ENCODE data around the gene HSD17B2. TPM values are rescaled to one million over a fixed set of nuclear protein-coding genes. Genes with fewer than 3 reads are reported as not detected.

Gene HSD17B2
- total and polyA plus RNA-seq, 7 donors, result 0.16 to 0.19 TPM; not detected in 5

DNA sequence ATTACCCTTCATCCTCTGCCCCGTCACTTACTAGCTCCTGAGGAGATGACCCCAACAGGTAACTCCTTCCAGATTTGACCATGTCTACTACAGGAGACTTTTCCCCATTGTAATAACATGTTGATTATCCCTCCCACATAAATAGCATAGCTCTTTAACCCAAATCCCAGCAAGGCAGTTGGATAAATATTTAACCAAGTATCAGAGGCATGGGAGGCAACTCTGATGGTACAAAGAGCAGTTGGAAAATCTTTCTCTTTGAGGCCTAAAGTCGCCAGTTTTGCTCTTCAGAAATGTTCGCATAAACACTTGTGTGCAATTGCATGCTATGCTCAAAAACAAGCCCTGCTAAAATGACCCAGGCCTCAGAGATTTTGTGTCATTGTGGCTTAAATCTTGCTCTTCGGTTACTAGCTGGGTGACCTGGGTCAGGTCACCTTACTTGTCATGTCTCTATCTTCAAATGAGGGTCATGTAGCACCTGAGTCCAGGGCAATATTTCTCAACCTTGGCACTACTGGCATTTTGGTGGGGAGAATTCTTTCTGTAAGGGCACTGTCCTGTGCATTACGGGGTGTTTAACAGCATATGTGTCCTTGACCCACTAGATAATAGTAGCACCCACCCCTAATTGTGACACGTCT, 48.8 kb downstream of the HSD17B2 start:
- TF ChIP-seq, protein P1, sequence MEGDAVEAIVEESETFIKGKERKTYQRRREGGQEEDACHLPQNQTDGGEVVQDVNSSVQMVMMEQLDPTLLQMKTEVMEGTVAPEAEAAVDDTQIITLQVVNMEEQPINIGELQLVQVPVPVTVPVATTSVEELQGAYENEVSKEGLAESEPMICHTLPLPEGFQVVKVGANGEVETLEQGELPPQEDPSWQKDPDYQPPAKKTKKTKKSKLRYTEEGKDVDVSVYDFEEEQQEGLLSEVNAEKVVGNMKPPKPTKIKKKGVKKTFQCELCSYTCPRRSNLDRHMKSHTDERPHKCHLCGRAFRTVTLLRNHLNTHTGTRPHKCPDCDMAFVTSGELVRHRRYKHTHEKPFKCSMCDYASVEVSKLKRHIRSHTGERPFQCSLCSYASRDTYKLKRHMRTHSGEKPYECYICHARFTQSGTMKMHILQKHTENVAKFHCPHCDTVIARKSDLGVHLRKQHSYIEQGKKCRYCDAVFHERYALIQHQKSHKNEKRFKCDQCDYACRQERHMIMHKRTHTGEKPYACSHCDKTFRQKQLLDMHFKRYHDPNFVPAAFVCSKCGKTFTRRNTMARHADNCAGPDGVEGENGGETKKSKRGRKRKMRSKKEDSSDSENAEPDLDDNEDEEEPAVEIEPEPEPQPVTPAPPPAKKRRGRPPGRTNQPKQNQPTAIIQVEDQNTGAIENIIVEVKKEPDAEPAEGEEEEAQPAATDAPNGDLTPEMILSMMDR (IDR thresholded peaks at IDR 0.05), result no peak

DNA sequence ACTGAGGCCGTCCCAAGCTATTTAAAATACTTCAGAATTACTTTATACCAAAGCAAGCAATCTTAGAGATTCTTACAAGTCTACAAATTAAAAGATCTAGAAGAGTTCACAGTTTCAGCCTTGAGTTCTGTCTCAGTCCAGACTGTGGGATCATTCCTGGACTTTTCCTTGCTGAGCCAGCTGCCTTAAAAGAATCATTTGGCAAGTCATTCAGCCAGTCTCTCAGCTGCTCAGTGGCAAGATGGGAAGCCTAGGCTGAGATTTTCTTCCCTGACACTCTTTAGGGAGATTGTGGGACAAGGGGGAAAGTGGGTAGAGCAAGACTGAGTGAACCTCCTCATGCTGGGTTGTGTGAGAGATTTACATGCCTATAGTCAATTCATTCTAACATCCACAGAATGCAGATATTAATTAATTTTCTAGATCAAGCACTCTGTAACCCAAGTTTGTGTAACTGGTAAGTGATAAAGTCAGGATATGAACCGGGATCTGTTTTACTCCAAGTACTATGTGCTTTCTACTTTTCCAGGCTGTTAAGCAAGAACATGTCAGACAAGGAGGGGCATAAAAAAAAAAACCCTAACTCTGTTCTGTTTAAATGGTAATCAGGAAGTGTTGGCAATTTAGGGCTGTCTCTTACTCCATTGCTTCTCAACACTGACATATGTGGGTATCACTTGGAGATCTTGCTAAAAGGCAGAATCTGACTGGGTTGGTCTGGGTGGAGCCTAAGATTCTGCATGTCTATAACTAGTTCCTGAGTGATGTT, 50.1 kb downstream of the HSD17B2 start:
- peaks cover 0 to 3% (median 0%) of the 10 kb centered on the region in 3 donors for H3K27me3 ChIP-seq (ENCODE audit: insufficient read depth in 3 of 3, low read length in 2 of 3)
- ATAC-seq, result no peak
- intact Hi-C loops (cut with DNase I), result no loop called here
- H3K27ac ChIP-seq, result no peak overlapping the region
- H3K4me3 ChIP-seq, result no peak overlapping the region
- DNase-seq, result no peak
- H3K36me3 ChIP-seq (ENCODE audit: insufficient read depth in 1 of 2, low read depth in 1 of 2), result no peaks in the 10 kb centered on the region
- H3K9me3 ChIP-seq, result no peaks in the 10 kb centered on the region
- no peaks in the 10 kb centered on the region for H3K4me1 ChIP-seq
- TF ChIP-seq, protein P1 (IDR thresholded peaks at IDR 0.05), result no peak
- 53 to 79% (median 68%) methylated on average over 2 of the region's 2 CpGs for WGBS, 3 donors

More for the DNA sequence above, 48.8 kb downstream of the HSD17B2 start:
- no peak overlapping the region for H3K4me3 ChIP-seq
- no peak overlapping the region for H3K27ac ChIP-seq
- no peaks in the 10 kb centered on the region for H3K36me3 ChIP-seq (ENCODE audit: insufficient read depth in 1 of 2, low read depth in 1 of 2)
- ATAC-seq, result no peak
- DNase-seq, result no peak
- H3K27me3 ChIP-seq (ENCODE audit: insufficient read depth in 3 of 3, low read length in 2 of 3), result peaks cover 0 to 3% (median 0%) of the 10 kb centered on the region in 3 donors
- intact Hi-C loops (cut with DNase I), result no loop called here
- WGBS, 3 donors, result 81 to 91% (median 82%) methylated on average over 6 of the region's 6 CpGs
- H3K9me3 ChIP-seq, result no peaks in the 10 kb centered on the region
- H3K4me1 ChIP-seq, result no peaks in the 10 kb centered on the region

DNA sequence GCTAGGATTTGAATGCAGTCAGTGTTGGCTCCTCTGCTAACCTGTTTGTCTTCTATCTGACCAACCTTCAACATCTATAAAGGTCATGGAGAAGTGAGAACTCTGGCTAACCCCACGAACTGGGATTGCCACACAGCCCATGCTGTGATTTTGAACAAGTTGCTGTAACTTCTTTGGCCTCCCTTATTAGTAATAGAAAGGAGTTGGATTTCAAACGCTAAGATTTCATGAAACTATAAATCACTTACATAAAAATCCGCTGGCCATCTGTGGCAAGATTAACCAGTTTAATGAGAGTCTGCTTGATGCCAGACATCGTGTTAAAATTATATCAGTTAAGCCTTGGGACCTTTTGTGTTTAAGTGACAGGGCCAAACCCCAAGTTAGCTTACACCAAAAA, 53.4 kb downstream of the HSD17B2 start:
- no peaks in the 10 kb centered on the region for H3K36me3 ChIP-seq (ENCODE audit: insufficient read depth in 1 of 2, low read depth in 1 of 2)
- no peak overlapping the region for H3K4me3 ChIP-seq
- WGBS, 3 donors, result 30 to 37% (median 36%) methylated on average over 4 of the region's 4 CpGs
- no peak for DNase-seq
- no peaks in the 10 kb centered on the region for H3K4me1 ChIP-seq
- H3K27me3 ChIP-seq (ENCODE audit: insufficient read depth in 3 of 3, low read length in 2 of 3), result peaks cover 0 to 4% (median 3%) of the 10 kb centered on the region in 3 donors
- TF ChIP-seq, protein P1 (IDR thresholded peaks at IDR 0.05), result no peak
- no peak overlapping the region for H3K27ac ChIP-seq
- no peaks in the 10 kb centered on the region for H3K9me3 ChIP-seq
- intact Hi-C loops (cut with DNase I), result no loop called here
- ATAC-seq, result no peak

DNA sequence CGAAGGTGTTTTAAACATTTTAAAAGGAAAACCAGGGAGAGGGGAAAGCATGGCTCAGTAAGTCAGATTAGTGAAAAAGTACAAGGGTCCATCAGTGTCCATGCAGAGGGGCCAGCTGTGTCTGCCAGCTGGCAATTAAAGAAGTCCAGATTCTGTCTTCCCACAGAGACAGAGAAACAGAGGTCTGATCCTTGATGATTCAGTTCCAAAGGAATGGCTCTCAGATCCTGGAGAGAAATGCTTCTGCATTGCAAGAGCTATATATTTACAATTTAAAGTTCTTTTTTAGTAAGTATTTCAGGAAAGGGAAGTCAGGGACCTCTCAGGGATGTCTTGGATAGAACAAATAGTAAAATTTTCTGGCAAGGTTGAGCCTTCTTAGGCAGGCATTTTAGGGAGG, 56.2 kb downstream of the HSD17B2 start:
- H3K4me3 ChIP-seq, result no peak overlapping the region
- TF ChIP-seq, protein P1 (IDR thresholded peaks at IDR 0.05), result no peak
- 82 to 100% (median 89%) methylated on average over 1 of the region's 1 CpG for whole genome bisulfite sequencing, 3 donors
- H3K27me3 ChIP-seq (ENCODE audit: insufficient read depth in 3 of 3, low read length in 2 of 3), result peaks cover 0 to 8% (median 3%) of the 10 kb centered on the region in 3 donors
- DNase-seq, result no peak
- no peak overlapping the region for H3K27ac ChIP-seq
- H3K36me3 ChIP-seq (ENCODE audit: insufficient read depth in 1 of 2, low read depth in 1 of 2), result no peaks in the 10 kb centered on the region
- ATAC-seq, result no peak
- no peaks in the 10 kb centered on the region for H3K9me3 ChIP-seq
- intact Hi-C loops (cut with DNase I), result no loop called here
- H3K4me1 ChIP-seq, result no peaks in the 10 kb centered on the region

Data from psoas muscle (tissue), 8 donors.